ENCODE measurements around the gene APOLD1.
A peak's percentile ranks its signal among the peaks of the same experiment; 100 is the strongest.
"Not testable (repeated sequence)": the region's sequence is repeated elsewhere in the genome, so short reads cannot be mapped to it uniquely, and the experiment has no call there.

Gene APOLD1

DNA sequence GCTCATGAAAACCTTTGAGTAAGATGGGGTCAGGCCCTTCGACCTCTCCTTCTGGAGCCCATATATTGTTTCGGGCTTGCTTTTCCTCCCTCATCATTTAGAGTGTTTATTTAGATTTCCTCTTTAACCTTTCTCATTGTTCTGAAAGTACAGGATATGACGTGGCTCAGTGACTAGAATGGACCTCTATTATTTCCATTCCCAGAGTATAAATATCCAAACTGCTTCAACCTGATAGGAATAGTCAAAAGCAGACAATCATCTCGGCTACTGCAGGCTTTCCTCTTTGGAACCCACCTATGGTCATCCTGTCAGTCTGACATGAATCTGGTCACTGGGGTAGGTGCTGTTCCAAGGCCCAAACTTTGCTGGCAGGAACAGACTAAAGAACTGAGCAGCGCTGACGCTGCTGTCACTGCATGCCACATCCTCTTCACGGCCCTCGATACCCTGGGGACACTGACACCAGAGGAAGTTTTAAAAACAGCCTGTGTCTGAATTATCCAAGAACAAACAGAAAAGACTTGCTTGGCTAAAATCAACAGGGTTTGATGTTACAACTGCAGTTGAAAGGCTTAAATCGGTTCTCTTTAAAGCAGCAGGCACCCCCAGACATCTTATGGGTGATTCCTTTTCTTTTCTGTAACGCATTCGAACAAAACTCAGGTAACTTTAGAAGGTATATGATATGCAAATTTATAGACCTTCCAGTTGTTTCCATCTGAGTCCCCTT is 22.7 kb downstream of the APOLD1 start:
- no peak for DNase-seq (ENCODE audit: low read depth)

DNA sequence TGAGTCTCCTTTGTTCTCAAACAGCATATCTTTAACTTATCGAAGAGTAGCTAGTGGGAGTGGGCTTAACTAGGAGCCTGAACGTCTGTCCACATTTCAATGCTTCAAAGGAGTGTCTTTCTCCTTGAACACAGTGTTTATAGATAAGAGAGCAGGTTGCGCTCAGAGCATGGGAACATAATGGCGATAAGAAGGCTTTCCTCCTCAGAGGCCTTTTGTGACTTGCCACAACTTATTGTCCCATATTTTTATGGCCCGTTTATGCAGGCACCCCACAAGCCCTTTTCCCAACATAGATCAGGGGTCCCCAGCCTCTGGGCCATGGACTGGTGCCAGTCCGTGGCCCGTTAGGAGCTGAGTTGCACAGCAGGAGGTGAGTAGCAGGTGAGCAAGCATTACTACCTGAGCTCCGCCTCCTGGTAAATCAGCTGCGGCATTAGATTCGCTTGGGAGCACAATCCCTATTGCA is 25.1 kb downstream of the APOLD1 start:
- no peak for DNase-seq (ENCODE audit: low read depth)

DNA sequence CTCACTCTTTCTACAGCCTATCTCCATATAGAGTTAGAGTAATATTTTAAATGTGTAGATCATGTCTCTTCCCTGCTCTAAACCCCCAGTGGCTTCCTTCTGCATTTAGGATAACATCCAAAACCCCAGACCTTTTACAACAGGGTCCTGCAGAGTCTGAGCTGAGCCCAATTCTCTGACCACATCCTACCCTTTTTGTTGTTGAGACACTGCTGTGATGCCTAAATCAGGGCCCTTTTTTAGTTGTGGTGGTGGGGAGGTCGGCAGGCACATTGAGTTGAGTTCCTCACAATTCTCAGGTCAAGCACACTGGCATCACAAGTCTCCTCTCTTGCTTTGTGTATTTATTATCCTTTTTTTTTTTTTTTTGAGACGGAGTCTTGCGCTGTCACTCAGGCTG is 25.9 kb downstream of the APOLD1 start:
- no peak for DNase-seq (ENCODE audit: low read depth)

DNA sequence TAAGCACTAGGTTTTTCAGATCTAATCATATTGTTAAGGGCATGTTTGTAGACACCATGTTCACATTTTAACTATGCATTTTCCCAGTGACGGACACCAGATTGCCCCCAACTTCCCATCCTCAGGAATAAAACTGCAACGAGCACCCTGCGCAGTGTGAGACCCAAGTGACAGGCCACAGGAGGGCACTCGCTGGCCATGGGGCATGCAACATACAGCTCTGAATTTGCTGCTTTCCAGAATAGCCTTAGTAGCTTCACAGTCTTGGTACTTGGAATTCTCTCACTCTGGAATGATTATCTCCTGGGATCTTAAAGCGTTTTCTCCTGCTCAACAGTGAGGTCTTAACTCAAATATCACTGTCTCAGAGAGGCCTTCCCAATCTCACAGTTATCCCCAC is 26.7 kb downstream of the APOLD1 start:
- DNase-seq (ENCODE audit: low read depth): no peak

DNA sequence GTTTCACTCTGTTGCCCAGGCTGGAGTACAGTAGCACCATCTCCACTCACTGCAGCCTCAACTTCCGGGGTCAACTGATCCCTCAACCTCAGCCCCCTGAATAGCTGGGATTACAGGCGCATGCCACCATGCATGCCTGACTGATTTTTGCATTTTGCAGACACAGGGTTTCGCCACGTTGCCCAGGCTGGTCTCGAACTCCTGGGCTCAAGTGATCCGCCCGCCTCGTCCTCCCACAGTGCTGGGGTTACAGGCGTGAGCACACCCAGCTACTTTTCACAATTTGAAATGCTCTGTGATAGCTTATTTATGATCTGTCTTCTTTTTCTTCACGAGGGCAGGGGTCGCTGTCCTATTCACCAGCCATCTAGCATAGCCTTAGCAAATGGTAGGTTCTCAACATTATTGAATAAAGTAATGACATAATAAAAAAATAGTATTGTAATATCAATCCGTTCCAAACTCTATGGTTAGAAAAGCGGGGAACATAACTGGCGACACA is 27.2 kb downstream of the APOLD1 start:
- DNase-seq (ENCODE audit: low read depth): no peak

DNA sequence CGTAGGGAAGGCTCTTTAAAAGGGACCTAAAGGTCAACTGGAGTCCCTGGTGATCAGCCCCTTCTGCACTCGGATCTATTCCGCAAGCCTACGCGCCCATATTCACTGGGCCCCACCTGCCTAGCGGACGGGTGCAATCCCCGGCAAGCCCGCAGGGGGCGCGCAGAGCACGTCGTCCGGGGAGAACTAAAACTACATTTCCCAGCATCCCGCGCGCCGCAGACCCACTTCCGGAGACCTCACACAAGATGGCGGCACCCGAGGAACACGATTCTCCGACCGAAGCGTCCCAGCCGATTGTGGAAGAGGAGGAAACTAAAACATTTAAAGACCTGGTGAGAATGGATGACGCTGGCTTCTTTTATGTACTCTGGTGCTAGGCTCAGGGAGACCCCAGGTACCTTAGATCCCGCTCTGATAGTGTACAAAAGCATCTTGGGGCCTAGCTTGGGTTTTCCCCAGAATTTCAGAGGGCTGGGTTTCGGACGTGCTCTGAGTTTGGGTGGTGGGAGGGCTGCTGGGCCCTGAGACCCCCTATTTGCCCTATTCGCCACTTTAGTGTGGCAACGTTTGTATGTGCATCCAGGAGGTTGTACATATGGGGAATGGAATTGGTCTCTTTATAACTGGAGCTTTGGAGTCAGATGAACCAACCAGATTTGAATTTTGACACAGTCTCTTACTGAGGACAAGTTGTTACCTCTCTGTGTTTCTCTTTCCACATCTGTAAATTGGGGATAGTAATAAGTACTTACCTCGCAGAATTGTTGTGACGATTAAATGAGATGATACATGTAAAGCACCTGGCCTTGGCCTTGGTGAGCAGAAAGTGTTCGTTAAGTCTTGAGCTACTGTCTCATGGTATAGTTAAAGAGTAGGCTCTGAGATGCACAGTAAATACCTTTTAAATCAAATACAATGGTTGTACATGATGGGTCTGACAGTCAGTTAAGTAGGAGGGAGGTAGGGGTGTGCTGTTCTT is 28.0 kb downstream of the APOLD1 start, which contains the start of gene DDX47:
Gene DDX47 (plus strand): TSS at position 227 of the 982 bp plus-strand sequence. CDS start 22 bp downstream, at position 249.
- peak; percentile 83 for DNase-seq (ENCODE audit: low read depth)

DNA sequence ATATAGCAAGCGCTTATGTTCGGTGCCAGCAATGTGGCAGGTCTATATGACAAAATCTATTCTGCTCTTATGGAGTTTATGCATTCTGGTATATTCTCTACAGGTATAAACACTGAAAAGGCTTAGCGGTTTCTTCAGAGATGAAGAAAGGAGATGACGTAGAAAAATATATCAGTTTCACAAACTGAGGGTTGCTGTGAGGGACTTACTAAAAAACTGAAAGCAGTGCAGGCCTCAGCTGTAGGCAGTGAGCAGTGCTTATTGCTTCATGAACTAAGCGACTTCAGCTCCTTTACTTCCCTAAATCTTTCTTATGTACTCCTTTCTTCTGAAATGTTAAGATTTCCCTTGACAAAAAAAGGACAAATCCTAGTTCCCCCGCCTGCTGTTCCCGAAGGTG is 32.2 kb downstream of the APOLD1 start:
- no peak for DNase-seq (ENCODE audit: low read depth)

DNA sequence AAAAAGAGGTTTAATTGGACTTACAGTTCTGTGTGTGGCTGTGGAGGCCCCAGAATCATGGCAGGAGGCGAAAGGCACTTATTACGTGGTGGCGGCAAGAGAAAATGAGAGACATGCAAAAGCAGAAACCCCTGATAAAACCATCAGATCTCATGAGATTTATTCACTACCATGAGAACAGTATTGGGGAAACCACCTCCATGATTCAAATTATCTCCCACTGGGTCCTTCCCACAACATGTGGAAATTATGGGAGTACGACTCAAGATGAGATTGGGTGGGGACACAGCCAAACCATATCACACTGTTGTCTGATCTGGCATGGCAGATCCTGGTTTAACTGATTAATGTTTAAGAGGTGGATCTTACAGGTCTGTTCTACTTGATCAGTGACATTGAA is 33.2 kb downstream of the APOLD1 start:
- DNase-seq (ENCODE audit: low read depth): no peak

DNA sequence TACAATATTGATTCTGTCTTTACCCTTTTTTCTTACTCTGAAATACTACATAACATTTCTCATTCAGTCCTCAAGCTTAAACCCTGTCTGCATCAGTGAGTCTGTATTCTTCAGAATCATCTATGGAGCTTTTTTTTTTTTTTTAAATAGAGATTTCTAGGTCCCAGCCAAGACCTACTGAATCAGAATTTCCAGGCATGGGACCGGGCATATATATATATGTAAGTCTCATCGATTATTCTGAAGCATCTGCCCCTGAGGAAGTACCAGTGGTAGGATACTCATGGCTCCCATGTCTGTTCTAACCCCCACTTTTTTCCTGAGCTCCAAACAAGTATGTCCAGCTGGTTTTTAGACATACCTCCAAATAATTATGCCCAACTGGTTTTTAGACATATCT is 33.8 kb downstream of the APOLD1 start:
- no peak for DNase-seq (ENCODE audit: low read depth)

DNA sequence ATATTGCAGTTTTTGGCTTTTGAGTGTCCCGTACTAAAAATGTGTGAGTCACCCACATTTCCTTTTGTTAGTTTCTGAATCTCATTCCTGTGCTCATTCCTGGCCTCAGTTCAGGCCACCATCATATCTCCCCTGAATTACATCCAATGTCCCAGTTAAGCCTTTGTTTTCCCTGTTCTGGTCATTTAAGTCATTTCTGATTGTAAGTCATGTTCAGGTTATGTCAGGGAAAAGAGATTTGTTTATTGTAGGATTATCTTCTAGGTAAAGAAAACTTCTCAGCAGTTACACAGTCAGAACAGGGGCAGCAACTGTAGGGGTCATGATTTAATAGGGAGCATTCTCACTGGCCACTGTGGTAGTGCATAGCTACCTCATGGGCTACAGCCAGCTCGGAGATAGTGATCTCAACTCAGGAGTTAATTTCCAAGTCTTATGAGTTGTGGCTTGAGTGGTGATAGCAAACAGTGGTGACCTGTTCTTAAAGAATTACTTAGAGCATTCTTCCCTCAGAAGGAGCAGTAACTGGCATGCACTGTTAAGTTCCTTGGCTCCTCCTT is 34.4 kb downstream of the APOLD1 start:
- DNase-seq (ENCODE audit: low read depth): no peak

DNA sequence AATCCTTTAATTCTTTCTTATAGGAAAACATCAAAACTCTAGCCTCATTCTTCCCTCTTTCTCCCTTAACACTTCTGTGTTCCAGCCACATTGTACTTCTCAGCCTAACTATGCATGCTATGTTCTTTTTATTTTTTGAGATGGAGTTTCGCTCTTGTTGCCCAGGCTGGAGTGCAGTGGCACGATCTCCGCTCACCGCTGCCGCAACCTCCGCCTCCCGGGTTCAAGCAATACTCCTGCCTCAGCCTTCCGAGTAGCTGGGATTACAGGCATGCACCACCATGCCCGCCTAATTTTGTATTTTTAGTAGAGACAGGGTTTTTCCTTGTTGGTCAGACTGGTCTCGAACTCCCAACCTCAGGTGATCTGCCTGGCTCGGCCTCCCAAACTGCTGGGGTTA is 34.9 kb downstream of the APOLD1 start:
- DNase-seq (ENCODE audit: low read depth): not testable (repeated sequence)

DNA sequence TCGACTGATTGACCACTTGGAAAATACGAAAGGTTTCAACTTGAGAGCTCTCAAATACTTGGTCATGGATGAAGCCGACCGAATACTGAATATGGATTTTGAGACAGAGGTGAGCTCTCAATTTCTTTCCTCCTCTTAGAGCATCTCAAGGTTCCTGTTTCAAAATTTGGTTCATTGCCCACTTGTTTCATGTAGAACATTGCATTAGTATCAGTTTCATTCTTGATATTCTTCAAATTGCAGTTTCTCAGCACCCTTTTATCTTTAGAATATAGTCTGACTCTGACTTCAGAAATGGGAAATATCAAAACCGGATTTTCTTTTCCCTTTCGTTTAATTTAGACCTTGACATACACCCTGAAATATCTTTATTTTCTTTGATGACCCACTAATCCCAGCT is 36.5 kb downstream of the APOLD1 start:
- no peak for DNase-seq (ENCODE audit: low read depth)

DNA sequence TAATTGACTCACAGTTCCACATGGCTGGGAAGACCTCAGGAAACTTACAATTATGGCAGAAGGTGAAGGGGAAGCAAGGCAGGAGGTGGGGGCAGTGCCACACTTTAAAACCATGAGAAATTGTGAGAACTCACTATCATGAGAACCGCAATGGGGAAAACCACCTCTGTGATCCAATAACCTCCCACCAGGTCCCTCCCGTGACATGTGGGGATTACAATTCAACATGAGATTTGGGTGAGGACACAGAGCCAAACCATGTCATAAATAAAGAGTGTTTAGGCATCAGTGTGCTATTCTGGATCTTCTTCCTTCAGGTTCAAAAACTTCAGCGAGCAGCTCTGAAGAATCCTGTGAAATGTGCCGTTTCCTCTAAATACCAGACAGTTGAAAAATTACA is 37.4 kb downstream of the APOLD1 start:
- no peak for DNase-seq (ENCODE audit: low read depth)

DNA sequence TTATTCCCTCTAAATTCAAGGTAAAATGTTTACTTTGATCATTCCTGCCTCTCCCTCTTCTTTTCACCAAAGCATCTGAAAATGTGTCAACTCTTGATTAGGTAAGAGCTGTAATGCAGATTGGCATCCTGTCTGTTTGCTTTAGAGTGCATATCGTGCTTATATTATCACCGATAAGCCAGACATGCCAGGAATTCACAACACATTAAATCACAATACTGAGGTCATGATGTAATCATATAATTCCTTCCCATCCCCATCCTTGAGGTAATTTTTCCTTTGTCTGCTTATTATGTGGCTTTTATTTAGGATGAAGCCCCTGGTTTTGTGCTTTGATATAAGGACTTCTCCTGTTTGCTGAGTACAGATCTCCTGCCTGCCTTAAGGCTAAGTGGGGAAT is 37.8 kb downstream of the APOLD1 start:
- no peak for DNase-seq (ENCODE audit: low read depth)

DNA sequence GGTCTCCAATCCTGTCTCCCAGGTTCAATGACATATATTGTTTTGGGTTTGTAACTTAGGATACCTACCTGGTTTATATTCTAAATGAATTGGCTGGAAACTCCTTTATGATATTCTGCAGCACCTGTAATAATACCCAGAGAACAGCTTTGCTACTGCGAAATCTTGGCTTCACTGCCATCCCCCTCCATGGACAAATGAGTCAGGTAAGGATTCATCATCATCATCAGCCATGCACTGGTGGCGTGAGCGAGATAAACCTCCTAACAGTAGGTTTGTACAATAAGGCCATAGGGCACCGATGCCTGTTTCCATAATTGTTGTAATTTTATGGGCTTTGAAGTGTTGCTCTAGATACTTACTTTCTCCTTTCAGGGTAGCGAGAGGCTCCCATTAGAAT is 38.4 kb downstream of the APOLD1 start:
- no peak for DNase-seq (ENCODE audit: low read depth)

DNA sequence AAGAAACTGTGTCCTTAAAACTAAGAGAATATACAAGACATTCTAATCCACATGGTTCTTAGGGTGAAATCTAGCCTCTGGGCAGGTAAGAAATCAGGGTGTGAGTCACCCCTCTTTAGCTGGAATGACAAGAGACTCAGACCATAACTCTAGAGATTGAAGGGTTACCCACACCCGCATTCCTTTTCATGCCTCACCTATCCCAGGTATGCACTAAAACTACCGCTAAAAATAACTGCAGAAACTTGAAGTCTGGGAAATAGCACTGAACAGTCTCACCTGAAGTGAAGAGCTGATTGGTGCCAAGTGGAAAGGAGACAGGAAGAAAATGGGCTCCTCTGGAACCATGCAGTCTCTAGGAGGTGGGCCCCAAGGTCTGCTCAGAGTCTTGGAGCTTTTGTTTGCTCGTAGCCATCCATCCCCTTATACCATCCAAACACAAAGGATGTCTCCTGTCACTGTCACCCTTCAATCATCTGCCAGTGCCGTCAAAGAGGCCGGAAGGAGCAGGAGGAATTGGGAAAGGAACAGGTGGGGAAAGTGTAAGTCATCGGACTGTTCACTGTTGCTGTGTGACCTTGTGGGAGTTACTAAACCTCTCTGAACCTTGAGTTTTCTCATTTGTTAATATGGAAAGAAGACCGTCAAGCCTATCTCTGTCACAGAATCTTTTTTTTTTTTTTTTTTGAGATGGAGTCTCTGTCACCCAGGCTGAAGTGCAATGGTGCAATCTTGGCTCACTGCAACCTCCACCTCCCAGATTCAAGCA is 50.1 kb downstream of the APOLD1 start:
- no peak for DNase-seq (ENCODE audit: low read depth)

DNA sequence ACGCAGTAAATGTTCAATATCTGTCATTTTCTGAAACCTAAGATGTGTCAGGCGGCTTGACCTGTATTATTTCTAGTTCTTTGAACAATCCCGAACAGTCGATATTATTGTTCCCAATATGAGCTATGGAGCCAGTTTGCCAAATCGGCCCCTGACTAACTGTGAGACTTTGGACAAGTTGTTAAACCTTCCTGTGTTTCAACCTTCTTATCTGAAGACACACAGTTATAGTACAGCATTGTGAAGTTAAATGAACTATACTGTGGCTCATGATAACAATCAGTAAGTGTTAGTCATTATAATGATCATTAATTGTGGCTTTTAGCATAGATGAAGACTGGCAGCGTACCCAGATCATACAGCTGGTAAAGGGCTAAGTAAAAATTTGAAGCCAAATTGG is 51.1 kb downstream of the APOLD1 start:
- DNase-seq (ENCODE audit: low read depth): no peak

DNA sequence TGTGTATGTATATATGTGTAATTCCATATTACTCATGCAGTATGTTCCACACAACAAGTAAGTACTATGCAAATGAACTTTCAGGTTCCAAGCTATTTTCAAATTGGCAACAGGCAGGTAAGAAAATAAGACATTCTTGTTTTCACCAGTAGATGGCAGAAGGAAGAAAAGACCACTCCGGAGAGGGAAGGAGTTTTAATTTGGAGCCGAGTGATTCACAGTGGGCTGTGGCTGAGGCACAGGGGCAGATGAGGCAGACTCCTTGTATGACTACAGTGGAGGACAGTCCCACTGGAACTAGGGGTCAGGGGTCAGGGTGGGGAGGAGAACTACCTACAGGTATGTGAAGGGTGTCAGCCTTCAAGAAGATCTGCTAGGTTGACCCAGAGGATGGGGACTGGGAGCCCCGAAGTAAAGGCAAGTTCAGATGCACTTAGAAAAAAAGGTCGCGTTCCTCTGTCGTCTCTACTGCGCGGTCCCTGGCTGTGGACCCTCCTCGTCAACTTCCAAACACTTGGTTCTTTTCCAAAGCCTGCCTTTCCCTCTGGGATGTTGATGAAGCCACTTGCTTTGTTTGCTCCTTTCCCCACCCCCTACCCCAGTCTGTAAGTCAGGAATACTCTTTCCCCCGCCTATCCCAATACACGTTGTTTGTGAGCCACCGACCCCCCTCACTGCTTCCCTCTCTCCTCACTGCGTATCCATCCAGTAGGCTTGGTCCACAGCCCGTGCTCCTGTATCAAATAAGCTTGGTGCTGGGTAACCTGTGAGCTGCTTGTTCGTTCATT is 51.8 kb downstream of the APOLD1 start:
- no peak for DNase-seq (ENCODE audit: low read depth)

DNA sequence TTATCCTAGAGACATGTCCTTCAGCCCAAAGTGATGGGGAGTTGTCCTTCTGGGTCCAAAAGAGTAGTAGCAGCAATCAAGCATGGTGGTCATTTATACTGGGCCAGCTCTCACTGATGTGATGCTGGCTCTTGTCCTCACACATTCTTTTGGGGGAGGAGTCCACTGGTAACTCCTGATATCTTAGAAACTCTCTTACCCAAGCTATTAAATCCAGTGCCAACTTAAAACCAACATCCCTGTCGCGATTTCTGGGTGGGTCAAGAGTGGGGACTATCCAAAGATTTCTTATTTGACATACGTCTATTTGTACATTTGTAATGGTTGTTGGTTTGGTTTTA is 52.3 kb downstream of the APOLD1 start:
- no peak for DNase-seq (ENCODE audit: low read depth)

DNA sequence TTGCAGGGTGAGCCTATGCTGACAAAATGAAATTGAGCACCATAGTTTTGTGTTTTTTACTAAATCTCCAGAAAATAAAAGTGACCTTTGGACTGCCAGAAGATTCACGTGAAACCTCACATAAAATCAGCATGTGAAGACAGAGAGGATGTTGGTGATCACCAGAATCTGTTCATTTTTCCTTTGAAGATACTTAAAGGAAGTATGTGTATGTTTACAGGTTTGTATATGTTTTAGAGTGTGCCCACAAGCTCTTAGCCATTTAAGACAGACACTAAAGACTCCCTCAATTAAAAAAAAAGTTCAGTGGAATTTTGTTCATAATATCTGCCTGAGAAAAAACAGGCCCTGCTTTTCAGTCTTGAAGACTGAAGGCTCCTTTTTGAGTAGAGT is 53.5 kb downstream of the APOLD1 start:
- no peak for DNase-seq (ENCODE audit: low read depth)

DNA sequence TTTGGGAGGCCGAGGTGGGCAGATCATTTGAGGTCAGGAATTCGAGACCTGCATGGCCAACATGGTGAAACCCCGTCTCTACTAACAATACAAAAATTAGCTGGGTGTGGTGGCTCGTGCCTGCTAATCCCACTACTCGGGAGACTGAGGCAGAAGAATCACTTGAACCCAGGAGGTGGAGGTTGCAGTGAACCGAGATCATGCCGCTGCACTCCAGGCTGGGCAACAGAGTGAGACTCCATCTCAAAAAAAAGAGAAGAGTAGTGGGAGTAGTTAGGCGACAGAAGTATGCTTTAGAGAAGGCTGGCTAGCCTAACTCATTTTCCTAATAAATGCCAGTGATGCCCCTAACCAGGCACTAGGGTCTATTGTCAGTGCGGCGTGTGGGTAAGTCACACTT is 54.0 kb downstream of the APOLD1 start:
- DNase-seq (ENCODE audit: low read depth): not testable (repeated sequence)

All from CMK (cell line).